HG03521 (cell line): ENCODE measurements around the gene RIBC2.
"Not testable (repeated sequence)": the region's sequence is repeated elsewhere in the genome, so short reads cannot be mapped to it uniquely, and the experiment has no call there.

Experiments used
- ATAC-seq: cut with Tn5 transposase; IDR thresholded peaks from one replicate; pipeline ENCODE4 v1.9.1; 2021; ENCODE audit warnings: mild to moderate bottlenecking, moderate library complexity; ENCODE audit not compliant: unreplicated experiment

The RIBC2 gene

GRCh38 chr22:45413368-45414211 lies at the start of gene RIBC2, which contains the start of gene SMC1B:
TSS of gene RIBC2 (plus strand) at chr22:45413693. CDS start at chr22:45413887, 194 bp downstream.
TSS of gene SMC1B (minus strand) at chr22:45413599. CDS start at chr22:45413567, 32 bp downstream.
- ATAC-seq = no peak

GRCh38 chr22:45366713-45367112 lies 46.8 kb upstream of the RIBC2 start:
- ATAC-seq = no peak

- not testable (repeated sequence) for ATAC-seq
Measured at GRCh38 chr22:45373592-45373991, 39.9 kb upstream of the RIBC2 start.

GRCh38 chr22:45376009-45376408 lies 37.5 kb upstream of the RIBC2 start:
- no peak for ATAC-seq

GRCh38 chr22:45376703-45377102 lies 36.8 kb upstream of the RIBC2 start:
- ATAC-seq = no peak

GRCh38 chr22:45381348-45381747 lies 32.1 kb upstream of the RIBC2 start:
- ATAC-seq = no peak

- ATAC-seq = no peak
Measured at GRCh38 chr22:45389546-45389945, 23.9 kb upstream of the RIBC2 start.

GRCh38 chr22:45397806-45398205 lies 15.7 kb upstream of the RIBC2 start:
- ATAC-seq = no peak

- no peak for ATAC-seq
Measured at GRCh38 chr22:45398214-45398613, 15.3 kb upstream of the RIBC2 start.

GRCh38 chr22:45399712-45400445 lies 13.6 kb upstream of the RIBC2 start:
- ATAC-seq = no peak

- no peak for ATAC-seq
Measured at GRCh38 chr22:45402466-45402985, 11.0 kb upstream of the RIBC2 start.

- ATAC-seq = no peak
Measured at GRCh38 chr22:45407793-45408192, 5.7 kb upstream of the RIBC2 start.

GRCh38 chr22:45413013-45413367 lies 503 bp upstream of the RIBC2 start:
- no peak for ATAC-seq

GRCh38 chr22:45418056-45418769 lies 4.7 kb downstream of the RIBC2 start:
- no peak for ATAC-seq

- ATAC-seq = no peak
Measured at GRCh38 chr22:45418770-45419138, 5.3 kb downstream of the RIBC2 start.

- ATAC-seq = no peak
Measured at GRCh38 chr22:45420011-45420410, 6.5 kb downstream of the RIBC2 start.

GRCh38 chr22:45420539-45420938 lies 7.0 kb downstream of the RIBC2 start:
- ATAC-seq = no peak

GRCh38 chr22:45421349-45422055 lies 8.0 kb downstream of the RIBC2 start:
- ATAC-seq = no peak

- no peak for ATAC-seq
Measured at GRCh38 chr22:45422237-45422983, 8.9 kb downstream of the RIBC2 start.

- no peak for ATAC-seq
Measured at GRCh38 chr22:45423524-45423923, 10.0 kb downstream of the RIBC2 start.
